OCI-LY3 (cell line): ENCODE data around the gene MRPS2.
A peak's percentile ranks its signal among the peaks of the same experiment; 100 is the strongest.

ENCODE experiments used
- H2AFZ ChIP-seq: fragments of 200-600, 300-600 bp; shearing (Covaris generic); 2 replicates; pipeline ENCODE4 v1.6.0; 2014; ENCODE audit warnings: antibody characterized with exemption, low read depth, low read length
- H3K27ac ChIP-seq: fragments of 200-600, 300-600 bp; sonication (generic); 2 replicates; pipeline ENCODE4 v1.5.1; 2014; ENCODE audit warnings: mild to moderate bottlenecking, low read length, moderate library complexity, mixed read lengths
- H3K27me3 ChIP-seq: fragments of 200-600, 300-600 bp; sonication (generic); 2 replicates; pipeline ENCODE4 v1.6.1; 2014; ENCODE audit warnings: low read depth, low read length, mixed read lengths
- H3K36me3 ChIP-seq: fragments of 200-600, 300-600 bp; sonication (generic); replicated peaks from 2 replicates; pipeline ENCODE3; 2014; ENCODE audit warnings: low read depth, low read length, mixed read lengths
- H3K4me1 ChIP-seq: fragments of 300-600, 200-600 bp; sonication (generic); 2 replicates; pipeline ENCODE4 v1.6.1; 2014; ENCODE audit warnings: low read length, mixed read lengths
- H3K4me2 ChIP-seq: fragments of 200-600, 300-600 bp; sonication (generic); 2 replicates; pipeline ENCODE4 v1.6.1; 2014; ENCODE audit warnings: low read length, mixed read lengths
- H3K4me3 ChIP-seq: fragments of 300-600, 200-600 bp; sonication (generic); 2 replicates; pipeline ENCODE4 v1.5.1; 2014; ENCODE audit warnings: antibody characterized with exemption, mild to moderate bottlenecking, low read length, moderate library complexity
- H3K79me2 ChIP-seq: fragments of 300-600, 200-600 bp; shearing (Covaris generic); 2 replicates; pipeline ENCODE4 v1.6.1; 2014; ENCODE audit warnings: mild to moderate bottlenecking, low read length, mixed read lengths
- H3K9ac ChIP-seq: fragments of 300-600, 200-600 bp; shearing (Covaris generic); 2 replicates; pipeline ENCODE4 v1.6.0; 2014; ENCODE audit warnings: mild to moderate bottlenecking, low read length, moderate library complexity
- H3K9me3 ChIP-seq: fragments of 200-600, 300-600 bp; shearing (Covaris generic); 2 replicates; pipeline ENCODE4 v1.6.1; 2014; ENCODE audit warnings: low read length, mixed read lengths; ENCODE audit not compliant: insufficient read depth
- H4K20me1 ChIP-seq: fragments of 200-600, 300-600 bp; sonication (generic); 2 replicates; pipeline ENCODE4 v1.6.1; 2016; ENCODE audit warnings: low read length, mixed read lengths; ENCODE audit not compliant: insufficient read depth
- CTCF ChIP-seq: fragments of 200-600, 300-600 bp; sonication (generic); IDR thresholded peaks from 2 replicates; pipeline ENCODE4 v1.5.1; 2014; ENCODE audit warnings: antibody characterized with exemption, low read length, low read depth
- EZH2phosphoT487 ChIP-seq: fragments of 200-600 bp; shearing (Covaris generic); IDR thresholded peaks from 2 replicates; pipeline ENCODE4 v1.6.1; 2018; ENCODE audit warnings: antibody characterized with exemption, mixed run types, low read depth

MRPS2 gene

GRCh38 chr9:135504262-135505243 is 4.1 kb downstream of the MRPS2 start:
- TF ChIP-seq CTCF, result peak; percentile 63
- TF ChIP-seq EZH2phosphoT487, result no peak
- peaks cover 25% of the 10 kb centered on the region for H3K79me2 ChIP-seq
- peaks cover 8% of the 10 kb centered on the region for H3K4me1 ChIP-seq
- H4K20me1 ChIP-seq, result peaks cover 25% of the 10 kb centered on the region
- no peak overlapping the region for H3K9ac ChIP-seq
- no peak overlapping the region for H3K4me3 ChIP-seq
- H3K36me3 ChIP-seq, result peaks cover 26% of the 10 kb centered on the region
- H2AFZ ChIP-seq, result no peak overlapping the region
- H3K9me3 ChIP-seq, result no peaks in the 10 kb centered on the region
- no peak overlapping the region for H3K4me2 ChIP-seq
- H3K27ac ChIP-seq, result no peak overlapping the region
- H3K27me3 ChIP-seq, result no peaks in the 10 kb centered on the region

- Histone ChIP-seq H4K20me1 (peaks cover 25% of the 10 kb centered on the region), H3K4me3 (no peak overlapping the region), H3K9me3 (no peaks in the 10 kb centered on the region), H3K4me1 (peaks cover 8% of the 10 kb centered on the region), H3K36me3 (peaks cover 26% of the 10 kb centered on the region), H3K27ac (no peak overlapping the region), H3K27me3 (no peaks in the 10 kb centered on the region), H3K79me2 (peaks cover 23% of the 10 kb centered on the region), H2AFZ (no peak overlapping the region), H3K4me2 (no peak overlapping the region), H3K9ac (no peak overlapping the region)
- TF ChIP-seq CTCF (no peak), EZH2phosphoT487 (no peak)
These were observed 5.1 kb downstream of the MRPS2 start for GRCh38 chr9:135505406-135506187.

DNA sequence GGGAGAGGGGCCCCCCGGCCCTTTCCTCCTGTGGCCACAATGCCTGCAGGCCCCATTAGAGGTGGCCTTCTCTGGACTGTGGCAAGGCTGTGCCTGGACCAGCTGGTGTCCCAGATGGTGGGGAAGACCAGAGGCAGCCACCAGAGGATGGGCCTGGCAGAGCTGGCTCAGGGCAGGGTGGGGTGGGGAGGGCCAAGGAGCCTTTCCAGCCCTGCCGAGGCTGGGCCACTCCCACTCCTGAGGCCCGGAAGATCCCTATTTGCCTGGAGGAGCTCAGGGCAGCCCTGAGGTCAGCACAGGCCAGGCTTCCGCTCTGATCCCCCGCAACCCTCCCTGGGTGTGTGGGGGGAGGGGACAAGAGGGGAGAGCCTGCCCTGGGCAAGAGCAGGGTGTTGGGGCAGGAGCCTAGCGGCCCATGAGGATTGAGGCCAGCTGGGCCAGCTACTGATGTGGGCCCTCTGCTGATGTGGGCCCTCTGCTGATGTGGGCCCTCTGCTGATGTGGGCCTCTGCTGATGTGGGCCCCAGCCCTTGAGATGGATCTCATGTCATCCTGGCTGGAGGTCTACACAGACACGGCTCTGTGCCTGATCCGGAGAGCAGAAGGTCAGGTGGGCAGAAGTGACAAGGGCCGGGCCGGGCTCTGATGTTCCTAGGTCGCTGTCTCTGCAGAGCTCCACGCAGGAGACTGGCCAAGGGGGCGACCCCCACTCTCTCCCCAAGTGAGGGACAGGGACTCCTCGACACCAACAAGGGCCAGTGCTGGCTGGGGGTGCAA is 6.0 kb downstream of the MRPS2 start:
- Histone ChIP-seq H3K27ac (no peak overlapping the region), H3K4me2 (no peak overlapping the region), H3K9ac (no peak overlapping the region), H4K20me1 (peaks cover 21% of the 10 kb centered on the region), H2AFZ (no peak overlapping the region), H3K79me2 (peaks cover 14% of the 10 kb centered on the region), H3K4me1 (peaks cover 7% of the 10 kb centered on the region), H3K9me3 (no peaks in the 10 kb centered on the region), H3K27me3 (no peaks in the 10 kb centered on the region), H3K4me3 (no peak overlapping the region), H3K36me3 (peaks cover 23% of the 10 kb centered on the region)
- no peak for TF ChIP-seq CTCF
- TF ChIP-seq EZH2phosphoT487, result no peak
